Gastrocnemius medialis (tissue), 4 donors: ENCODE measurements around the gene DNAJC18.

Source experiments
- POLR2A ChIP-seq, 2 donors: fragments of 450-650 bp; IDR thresholded peaks; one replicate each; pipeline ENCODE4 v1.6.1; 2017; ENCODE audit warnings: antibody characterized with exemption in 2 of 2, mild to moderate bottlenecking in 2 of 2, moderate library complexity in 2 of 2
- TF ChIP-seq, protein P1 (sequence below), 5 experiments: fragments of 450-650 bp in 3 of 5; fragments of 200-600 bp in 2 of 5; sonication (generic) in 2 of 5; IDR thresholded peaks in 4 of 5; conservative IDR thresholded peaks in 1 of 5; 1 replicate in 4 of 5; 2 replicates in 1 of 5; pipeline ENCODE4 v1.5.1; 2016 to 2019; ENCODE audit warnings: antibody characterized with exemption in 5 of 5, mild to moderate bottlenecking in 3 of 5, moderate library complexity in 3 of 5

DNA sequence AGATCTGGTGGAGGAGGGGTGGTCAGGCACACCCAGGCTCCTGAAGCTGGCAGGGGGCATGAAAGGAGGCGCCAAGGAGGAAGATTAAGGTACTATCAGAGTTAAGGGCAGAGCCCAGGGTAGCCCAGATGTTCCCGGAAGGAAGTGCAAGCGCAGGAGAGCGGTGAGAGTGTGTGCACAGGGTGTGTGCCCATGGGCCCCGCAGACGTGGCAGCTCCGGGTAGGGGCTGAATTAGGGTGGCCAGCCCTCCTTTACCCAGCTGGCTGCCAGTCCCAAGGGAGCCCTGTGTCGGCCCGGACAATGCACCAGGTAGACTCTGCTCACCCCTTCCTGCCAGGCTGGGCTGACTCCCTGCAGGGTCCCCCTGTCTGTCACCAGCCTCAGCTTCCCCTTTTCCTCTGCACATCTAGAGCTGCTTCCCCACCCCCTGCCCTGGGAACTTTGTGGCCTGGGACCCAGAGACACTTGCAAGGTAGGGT lies 31.5 kb upstream of the DNAJC18 start, which contains the start of gene SMIM33:
- TF ChIP-seq, protein P1, sequence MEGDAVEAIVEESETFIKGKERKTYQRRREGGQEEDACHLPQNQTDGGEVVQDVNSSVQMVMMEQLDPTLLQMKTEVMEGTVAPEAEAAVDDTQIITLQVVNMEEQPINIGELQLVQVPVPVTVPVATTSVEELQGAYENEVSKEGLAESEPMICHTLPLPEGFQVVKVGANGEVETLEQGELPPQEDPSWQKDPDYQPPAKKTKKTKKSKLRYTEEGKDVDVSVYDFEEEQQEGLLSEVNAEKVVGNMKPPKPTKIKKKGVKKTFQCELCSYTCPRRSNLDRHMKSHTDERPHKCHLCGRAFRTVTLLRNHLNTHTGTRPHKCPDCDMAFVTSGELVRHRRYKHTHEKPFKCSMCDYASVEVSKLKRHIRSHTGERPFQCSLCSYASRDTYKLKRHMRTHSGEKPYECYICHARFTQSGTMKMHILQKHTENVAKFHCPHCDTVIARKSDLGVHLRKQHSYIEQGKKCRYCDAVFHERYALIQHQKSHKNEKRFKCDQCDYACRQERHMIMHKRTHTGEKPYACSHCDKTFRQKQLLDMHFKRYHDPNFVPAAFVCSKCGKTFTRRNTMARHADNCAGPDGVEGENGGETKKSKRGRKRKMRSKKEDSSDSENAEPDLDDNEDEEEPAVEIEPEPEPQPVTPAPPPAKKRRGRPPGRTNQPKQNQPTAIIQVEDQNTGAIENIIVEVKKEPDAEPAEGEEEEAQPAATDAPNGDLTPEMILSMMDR (IDR thresholded peaks at IDR 0.05 in 4 of 5, conservative IDR thresholded peaks at IDR 0.05 in 1 of 5), result no peak
- TF ChIP-seq POLR2A (IDR thresholded peaks at IDR 0.05), result no peak
